Mesenchymal stem cell (in vitro differentiated cells and primary cell): ENCODE results near the gene FBXO38.

Experiments
- DNase-seq: peaks from one replicate; pipeline ENCODE4 v3.0.0-alpha.2; 2013
- H2AFZ ChIP-seq: one replicate; pipeline ENCODE4 v1.6.1; 2013; ENCODE audit warnings: low read depth, mild to moderate bottlenecking, control low read depth, inconsistent platforms, low read length, moderate library complexity
- H2AK5ac ChIP-seq: 2 replicates; pipeline ENCODE4 v1.6.1; 2013; ENCODE audit warnings: low read length, moderate library complexity, mild to moderate bottlenecking, inconsistent platforms; ENCODE audit not compliant: severe bottlenecking
- H2BK120ac ChIP-seq: one replicate; pipeline ENCODE4 v1.6.1; 2013; ENCODE audit warnings: low read depth, mild to moderate bottlenecking, inconsistent platforms, low read length, moderate library complexity
- H2BK12ac ChIP-seq, 2 experiments: one replicate each; pipeline ENCODE4 v1.6.1; 2013; ENCODE audit warnings: inconsistent platforms in 2 of 2, low read length in 2 of 2, mild to moderate bottlenecking in 2 of 2, moderate library complexity in 2 of 2, control low read depth in 1 of 2
- H2BK15ac ChIP-seq: one replicate; pipeline ENCODE4 v1.6.1; 2013; ENCODE audit warnings: mild to moderate bottlenecking, low read depth, inconsistent platforms; ENCODE audit not compliant: poor library complexity, severe bottlenecking
- H2BK5ac ChIP-seq: 2 replicates; pipeline ENCODE4 v1.6.1; 2013; ENCODE audit warnings: low read depth, mild to moderate bottlenecking, low read length, control low read depth, inconsistent platforms; ENCODE audit not compliant: poor library complexity, severe bottlenecking
- H3K14ac ChIP-seq, 2 experiments: one replicate each; pipeline ENCODE4 v1.6.1; 2013; ENCODE audit warnings: inconsistent platforms in 2 of 2, low read length in 2 of 2, control low read depth in 1 of 2, mild to moderate bottlenecking in 1 of 2, moderate library complexity in 1 of 2
- H3K18ac ChIP-seq, 2 experiments: one replicate each; pipeline ENCODE4 v1.6.1; 2013; ENCODE audit warnings: inconsistent platforms in 2 of 2, low read length in 2 of 2, control low read depth in 1 of 2, low read depth in 1 of 2, mild to moderate bottlenecking in 1 of 2
- H3K23ac ChIP-seq, 2 experiments: one replicate each; pipeline ENCODE4 v1.6.1; 2013; ENCODE audit warnings: inconsistent platforms in 2 of 2, low read length in 2 of 2, mild to moderate bottlenecking in 2 of 2, moderate library complexity in 2 of 2, control low read depth in 1 of 2
- H3K27ac ChIP-seq: 2 replicates; pipeline ENCODE4 v1.5.1; 2013; ENCODE audit warnings: mild to moderate bottlenecking, moderate library complexity, low read length, control low read depth, inconsistent platforms; ENCODE audit not compliant: poor library complexity, severe bottlenecking
- H3K27me3 ChIP-seq, 2 experiments: 2 replicates each; pipeline versions ENCODE4 v1.6.1 to v1.7.0; 2013; ENCODE audit warnings: low read length in 2 of 2, mild to moderate bottlenecking in 2 of 2, moderate library complexity in 2 of 2, control low read depth in 1 of 2, inconsistent platforms in 1 of 2; ENCODE audit not compliant: control insufficient read depth in 1 of 2, insufficient read depth in 1 of 2
- H3K36me3 ChIP-seq, 2 experiments: 2 replicates each; pipeline versions ENCODE4 v1.6.1 to v1.7.0; 2013; ENCODE audit warnings: low read length in 2 of 2, control low read depth in 1 of 2, inconsistent platforms in 1 of 2, low read depth in 1 of 2, mild to moderate bottlenecking in 1 of 2; ENCODE audit not compliant: insufficient read depth in 2 of 2, control insufficient read depth in 1 of 2
- H3K4ac ChIP-seq, 2 experiments: one replicate each; pipeline ENCODE4 v1.6.1; 2013; ENCODE audit warnings: inconsistent platforms in 2 of 2, low read length in 2 of 2, mild to moderate bottlenecking in 2 of 2, moderate library complexity in 2 of 2, control low read depth in 1 of 2, low read depth in 1 of 2
- H3K4me1 ChIP-seq: 2 replicates; pipeline ENCODE4 v1.6.1; 2013; ENCODE audit warnings: low read depth, low read length, control low read depth; ENCODE audit not compliant: control insufficient read depth, insufficient read depth
- H3K4me2 ChIP-seq: 2 replicates; pipeline ENCODE4 v1.6.1; 2013; ENCODE audit warnings: low read length, mild to moderate bottlenecking, inconsistent platforms; ENCODE audit not compliant: poor library complexity, severe bottlenecking
- H3K4me3 ChIP-seq, 2 experiments: 2 replicates each; pipeline versions ENCODE4 v1.5.1 to v1.7.0; 2013; ENCODE audit warnings: low read length in 2 of 2, mild to moderate bottlenecking in 2 of 2, control low read depth in 1 of 2, low read depth in 1 of 2; ENCODE audit not compliant: insufficient read depth in 1 of 2
- H3K79me1 ChIP-seq: replicated peaks from 2 replicates; pipeline ENCODE4 v1.6.1; 2013; ENCODE audit warnings: mild to moderate bottlenecking, control low read depth, low read length, inconsistent platforms; ENCODE audit not compliant: poor library complexity, severe bottlenecking
- H3K9ac ChIP-seq: 2 replicates; pipeline ENCODE4 v1.7.0; 2013; ENCODE audit warnings: mild to moderate bottlenecking, low read length, moderate library complexity
- H3K9me3 ChIP-seq: 2 replicates; pipeline ENCODE4 v1.7.0; 2013; ENCODE audit warnings: mild to moderate bottlenecking, low read length; ENCODE audit not compliant: control insufficient read depth
- H4K8ac ChIP-seq: one replicate; pipeline ENCODE4 v1.6.1; 2013; ENCODE audit warnings: inconsistent platforms, mild to moderate bottlenecking, low read length, moderate library complexity
- H4K91ac ChIP-seq: one replicate; pipeline ENCODE4 v1.6.1; 2013; ENCODE audit warnings: mild to moderate bottlenecking, low read length, inconsistent platforms
- WGBS: methylation state at CpG from one replicate; pipeline ENCODE4 v1.1.7; 2013; ENCODE audit warnings: mixed read lengths; 5-methylcytosine and 5-hydroxymethylcytosine counted together

The FBXO38 gene

DNA sequence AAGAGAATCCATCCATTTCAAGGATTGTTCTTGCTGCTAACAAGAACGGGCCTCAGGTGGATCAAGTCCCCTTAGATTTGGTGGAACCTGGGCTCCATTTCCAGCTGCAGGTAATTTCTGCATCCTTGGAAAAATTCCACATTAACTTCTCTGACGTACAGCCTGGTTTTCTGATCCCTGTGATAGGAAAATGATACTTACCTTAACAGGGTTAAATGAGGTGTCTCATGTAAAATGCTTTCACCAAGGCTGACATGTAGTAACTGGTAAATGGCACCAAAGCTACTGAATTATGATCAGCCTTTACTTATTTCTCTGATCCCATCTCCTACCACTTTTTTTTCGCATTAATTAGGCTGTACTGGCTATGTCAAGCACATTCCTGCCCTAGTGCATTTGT is 93.7 kb downstream of the FBXO38 start:
- H3K4me1 ChIP-seq: no peaks in the 10 kb centered on the region
- H3K14ac ChIP-seq: no peak overlapping the region
- H3K36me3 ChIP-seq: no peaks in the 10 kb centered on the region

GRCh38 chr5:148482196-148482595 is 98.4 kb downstream of the FBXO38 start:
- Histone ChIP-seq H2BK12ac (no peak overlapping the region), H4K91ac (no peak overlapping the region), H3K4me1 (no peaks in the 10 kb centered on the region), H2BK120ac (no peak overlapping the region), H3K14ac (no peak overlapping the region), H3K9ac (no peak overlapping the region), H3K9me3 (no peaks in the 10 kb centered on the region), H3K23ac (no peak overlapping the region), H3K4me3 (no peak overlapping the region), H3K79me1 (no peaks in the 10 kb centered on the region), H3K4ac (no peak overlapping the region), H4K8ac (no peak overlapping the region), H3K4me2 (no peak overlapping the region), H2AFZ (no peak overlapping the region), H2BK5ac (no peak overlapping the region), H2BK15ac (no peak overlapping the region), H3K27ac (no peak overlapping the region), H3K18ac (no peak overlapping the region), H3K36me3 (no peaks in the 10 kb centered on the region), H3K27me3 (peaks cover 8 to 21% of the 10 kb centered on the region in 2 experiments), H2AK5ac (no peak overlapping the region)
- 74% methylated on average over 7 of the region's 7 CpGs for WGBS
- no peak for DNase-seq

More for the DNA sequence above, 93.7 kb downstream of the FBXO38 start:
- H2AFZ ChIP-seq: no peak overlapping the region
- no peak overlapping the region for H2BK5ac ChIP-seq
- no peak overlapping the region for H2BK15ac ChIP-seq
- H2BK12ac ChIP-seq: no peak overlapping the region
- H3K79me1 ChIP-seq: no peaks in the 10 kb centered on the region
- no peak overlapping the region for H3K18ac ChIP-seq
- no peak overlapping the region for H3K4me3 ChIP-seq
- H4K8ac ChIP-seq: no peak overlapping the region
- H2AK5ac ChIP-seq: no peak overlapping the region
- no peak for DNase-seq
- H3K9me3 ChIP-seq: no peaks in the 10 kb centered on the region
- H3K27me3 ChIP-seq: peaks cover 0 to 4% of the 10 kb centered on the region in 2 experiments
- 76% methylated on average over 2 of the region's 3 CpGs for WGBS
- H3K4ac ChIP-seq: no peak overlapping the region
- no peak overlapping the region for H3K9ac ChIP-seq
- H2BK120ac ChIP-seq: no peak overlapping the region
- H4K91ac ChIP-seq: no peak overlapping the region
- no peak overlapping the region for H3K4me2 ChIP-seq
- H3K23ac ChIP-seq: no peak overlapping the region
- H3K27ac ChIP-seq: no peak overlapping the region

GRCh38 chr5:148482697-148483462 is 99.1 kb downstream of the FBXO38 start:
- DNase-seq: peak; percentile 36
- H3K9ac ChIP-seq: peak overlapping the region; percentile 28
- H3K4ac ChIP-seq: no peak overlapping the region
- no peak overlapping the region for H3K14ac ChIP-seq
- H2BK12ac ChIP-seq: no peak overlapping the region
- no peak overlapping the region for H2BK120ac ChIP-seq
- no peaks in the 10 kb centered on the region for H3K79me1 ChIP-seq
- no peak overlapping the region for H2BK15ac ChIP-seq
- peaks cover 12 to 27% of the 10 kb centered on the region in 2 experiments for H3K27me3 ChIP-seq
- H3K18ac ChIP-seq: no peak overlapping the region
- H3K9me3 ChIP-seq: no peaks in the 10 kb centered on the region
- no peaks in the 10 kb centered on the region for H3K36me3 ChIP-seq
- no peak overlapping the region for H4K91ac ChIP-seq
- 58% methylated on average over 21 of the region's 22 CpGs for WGBS
- H3K4me1 ChIP-seq: no peaks in the 10 kb centered on the region
- H3K23ac ChIP-seq: no peak overlapping the region
- H3K4me2 ChIP-seq: no peak overlapping the region
- no peak overlapping the region for H2AK5ac ChIP-seq
- no peak overlapping the region for H3K4me3 ChIP-seq
- no peak overlapping the region for H2BK5ac ChIP-seq
- H3K27ac ChIP-seq: no peak overlapping the region
- no peak overlapping the region for H4K8ac ChIP-seq
- H2AFZ ChIP-seq: no peak overlapping the region

- H2BK120ac ChIP-seq: no peak overlapping the region
- H3K79me1 ChIP-seq: no peaks in the 10 kb centered on the region
- H3K9ac ChIP-seq: no peak overlapping the region
These were observed 100.0 kb downstream of the FBXO38 start for GRCh38 chr5:148483750-148484149.

More at GRCh38 chr5:148483750-148484149, 100.0 kb downstream of the FBXO38 start:
- no peak overlapping the region for H2AFZ ChIP-seq
- no peaks in the 10 kb centered on the region for H3K9me3 ChIP-seq
- no peak overlapping the region for H3K4ac ChIP-seq
- H4K8ac ChIP-seq: no peak overlapping the region
- H2BK15ac ChIP-seq: no peak overlapping the region
- H3K27me3 ChIP-seq: peaks cover 12 to 27% of the 10 kb centered on the region in 2 experiments
- H3K23ac ChIP-seq: no peak overlapping the region
- no peak overlapping the region for H2BK12ac ChIP-seq
- no peak for DNase-seq
- H3K4me3 ChIP-seq: no peak overlapping the region
- WGBS: 100% methylated on average over 1 of the region's 3 CpGs
- H3K4me2 ChIP-seq: no peak overlapping the region
- H3K36me3 ChIP-seq: no peaks in the 10 kb centered on the region
- no peak overlapping the region for H3K27ac ChIP-seq
- no peak overlapping the region for H2AK5ac ChIP-seq
- H2BK5ac ChIP-seq: no peak overlapping the region
- no peak overlapping the region for H4K91ac ChIP-seq
- H3K4me1 ChIP-seq: no peaks in the 10 kb centered on the region
- no peak overlapping the region for H3K18ac ChIP-seq
- no peak overlapping the region for H3K14ac ChIP-seq
